Stimulated activated CD8-positive, alpha-beta memory T cell treated with anti-CD3 and anti-CD28 coated beads, Interleukin-4, amount 100 ng/mL, for 1 hour (primary cell): ENCODE measurements around the gene RAPGEF2.
"Not testable (repeated sequence)": the region's sequence is repeated elsewhere in the genome, so short reads cannot be mapped to it uniquely, and the experiment has no call there.

Experiments
- DNase-seq, 2 donors: peaks; one replicate each; pipeline ENCODE4 v3.0.0-alpha.2; 2020; ENCODE audit warnings: low read depth in 2 of 2, low spot score in 1 of 2

The RAPGEF2 gene

DNA sequence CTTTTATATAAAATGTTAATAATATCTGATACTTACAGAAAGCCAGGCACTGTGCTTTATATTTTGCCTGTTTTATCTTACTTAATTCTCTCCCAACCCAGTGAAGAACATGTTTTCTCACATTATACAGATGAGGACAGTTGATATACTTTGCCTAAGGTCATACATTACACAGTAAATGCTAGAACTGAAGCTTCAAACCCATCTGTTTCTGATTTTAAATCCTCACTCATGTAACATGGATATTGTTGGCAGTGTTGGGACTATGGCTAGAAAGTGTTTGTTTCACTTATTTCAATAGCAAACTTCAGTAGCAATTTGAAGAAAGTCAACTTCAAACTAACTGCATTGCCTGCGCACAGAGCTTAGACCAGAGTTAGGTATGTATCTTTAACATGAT lies 57.4 kb downstream of the RAPGEF2 start:
- DNase-seq = no peak

DNA sequence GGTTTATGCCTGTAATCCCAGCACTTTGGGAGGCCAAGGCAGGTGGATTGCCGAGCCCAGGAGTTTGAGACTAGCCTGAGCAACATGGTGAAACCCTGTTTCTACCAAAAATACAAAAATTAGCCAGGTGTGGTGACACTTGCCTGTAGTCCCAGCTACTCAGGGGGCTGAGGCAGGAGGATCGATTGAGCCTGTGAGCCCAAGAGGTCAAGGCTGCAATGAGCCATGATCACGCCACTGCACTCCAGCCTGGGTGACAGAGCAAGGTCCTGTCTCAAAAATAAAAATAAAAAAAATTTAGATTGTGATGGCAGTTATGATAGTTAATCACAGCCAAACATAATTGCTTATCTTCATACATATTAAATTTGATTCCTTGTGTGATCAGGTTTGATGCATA lies 58.6 kb downstream of the RAPGEF2 start:
- not testable (repeated sequence) for DNase-seq

- no peak for DNase-seq
Measured at GRCh38 chr4:159162576-159162975, 59.7 kb downstream of the RAPGEF2 start.

DNA sequence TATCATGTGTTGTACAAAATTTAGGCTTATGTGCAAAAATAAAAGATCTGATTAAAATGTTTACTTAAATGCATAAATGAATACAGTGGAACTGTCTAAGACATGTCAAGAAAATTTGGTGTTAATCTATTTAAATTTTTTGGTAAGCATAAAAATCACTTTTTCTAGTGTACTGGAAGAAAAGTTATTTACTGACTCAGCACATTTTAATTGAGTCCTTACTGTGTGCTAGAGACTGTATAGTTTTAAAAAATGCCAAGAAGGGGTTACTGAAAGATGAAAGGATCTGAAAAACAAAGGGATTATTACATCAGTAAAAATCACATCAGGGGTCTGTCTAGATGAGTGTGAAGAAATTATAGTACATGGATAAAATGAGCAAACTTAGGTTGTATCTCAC lies 60.6 kb downstream of the RAPGEF2 start:
- no peak for DNase-seq

- DNase-seq = no peak
Measured at GRCh38 chr4:159169404-159170302, 66.8 kb downstream of the RAPGEF2 start.

DNA sequence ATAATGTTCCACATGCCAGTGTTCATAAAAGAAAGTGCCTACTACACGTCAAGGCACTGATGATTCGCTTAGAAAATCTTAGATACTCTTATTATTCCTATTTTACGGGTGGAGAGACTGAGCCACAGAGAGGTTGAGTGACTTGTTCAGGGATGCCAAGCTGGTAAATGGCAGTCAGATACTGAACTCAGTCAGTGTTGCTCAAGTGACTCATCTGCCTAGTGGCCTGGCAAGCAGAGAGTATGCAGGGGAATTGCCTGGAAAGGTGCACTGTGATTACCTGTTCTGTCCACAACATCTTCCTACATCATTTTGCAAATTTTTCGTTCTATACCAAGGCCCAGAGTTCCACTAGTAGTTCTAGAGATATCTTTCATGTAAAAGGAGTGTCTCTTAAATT lies 68.4 kb downstream of the RAPGEF2 start:
- DNase-seq = no peak

- DNase-seq = no peak
Measured at GRCh38 chr4:159173886-159174285, 71.0 kb downstream of the RAPGEF2 start.

DNA sequence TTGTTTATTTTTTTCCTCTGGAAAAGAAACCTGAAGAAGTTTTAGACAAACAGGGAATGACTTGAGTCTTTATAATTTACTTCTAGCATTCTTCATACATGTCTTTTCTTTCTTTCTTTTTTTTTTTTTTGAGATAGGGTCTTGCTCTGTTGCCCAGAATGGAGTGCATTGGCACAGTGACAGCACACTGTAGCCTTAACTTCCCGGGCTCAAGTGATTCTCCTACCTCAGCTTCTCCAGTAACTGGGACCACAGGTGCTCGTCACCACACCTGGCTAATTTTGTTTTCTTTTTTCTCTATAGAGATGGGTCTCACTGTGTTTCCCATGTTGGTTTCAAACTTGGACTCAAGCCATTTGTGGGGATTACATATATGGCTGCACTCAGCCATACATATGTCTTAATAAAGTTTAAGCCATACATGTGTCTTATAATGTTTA lies 71.8 kb downstream of the RAPGEF2 start:
- DNase-seq = no peak

- DNase-seq = peak; percentile 4 to 30
Measured at GRCh38 chr4:159175085-159175988, 72.5 kb downstream of the RAPGEF2 start.

GRCh38 chr4:159175989-159176375 lies 73.1 kb downstream of the RAPGEF2 start:
- no peak for DNase-seq

GRCh38 chr4:159177265-159178150 lies 74.6 kb downstream of the RAPGEF2 start:
- no peak for DNase-seq

DNA sequence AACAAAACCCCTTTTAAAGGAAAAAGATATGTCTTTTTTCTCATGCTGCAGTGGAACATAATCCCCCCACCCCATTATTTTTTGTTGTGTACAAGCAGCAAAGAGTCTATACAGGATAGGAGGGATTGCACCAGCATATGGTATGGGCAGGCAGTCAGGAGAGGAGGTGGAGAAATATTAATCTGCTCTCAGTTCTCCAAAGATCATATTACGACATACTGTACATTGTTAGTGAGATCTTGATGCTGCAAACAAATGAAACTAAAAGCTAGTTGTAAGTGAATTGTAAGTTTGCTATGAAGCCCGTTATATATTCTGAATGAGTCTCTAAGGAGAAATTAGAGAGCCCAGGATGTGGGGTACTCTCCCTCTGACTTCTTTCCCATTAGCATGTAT lies 75.3 kb downstream of the RAPGEF2 start:
- DNase-seq = no peak

- DNase-seq = no peak
Measured at GRCh38 chr4:159178979-159179969, 76.4 kb downstream of the RAPGEF2 start.

- not testable (repeated sequence) for DNase-seq
Measured at GRCh38 chr4:159183885-159184605, 81.2 kb downstream of the RAPGEF2 start.

DNA sequence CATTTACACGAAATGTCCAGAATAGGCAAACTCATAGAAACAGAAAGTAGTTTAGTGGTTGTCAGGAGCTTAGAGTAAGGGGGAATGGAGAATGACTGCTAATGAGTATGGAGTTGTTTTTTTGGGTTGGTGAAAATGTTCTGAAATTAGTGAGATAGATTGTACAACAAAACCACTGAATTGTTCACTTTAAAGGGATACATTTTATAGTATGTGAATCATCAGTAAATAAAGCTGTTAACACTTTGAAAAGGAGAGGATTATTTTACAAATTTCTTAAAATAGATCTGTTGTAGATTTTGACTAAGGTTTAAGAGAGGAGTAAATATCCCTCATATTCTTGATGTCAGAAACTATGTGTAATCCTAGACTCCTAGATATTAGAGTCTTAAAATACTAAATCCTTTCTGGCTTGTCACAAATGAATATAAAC lies 82.7 kb downstream of the RAPGEF2 start:
- DNase-seq = no peak

DNA sequence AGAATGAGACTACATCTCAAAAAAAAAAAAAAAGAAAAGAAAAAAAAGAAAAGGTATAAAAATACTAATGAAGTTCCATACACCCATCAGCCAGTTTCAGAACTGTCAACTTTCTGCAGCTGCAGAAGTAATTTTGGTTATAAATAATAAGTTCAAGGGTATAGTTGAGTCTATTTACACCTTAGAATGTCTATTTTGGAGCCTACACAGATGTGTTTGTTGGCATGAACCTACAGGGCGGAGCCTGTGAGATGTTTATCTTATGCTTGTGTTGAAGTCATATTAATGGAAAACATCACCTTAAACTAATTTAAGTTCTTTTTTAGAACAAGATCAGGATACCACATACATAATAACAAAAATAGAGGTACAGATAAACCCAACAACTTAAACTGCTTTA lies 85.8 kb downstream of the RAPGEF2 start:
- no peak for DNase-seq

DNA sequence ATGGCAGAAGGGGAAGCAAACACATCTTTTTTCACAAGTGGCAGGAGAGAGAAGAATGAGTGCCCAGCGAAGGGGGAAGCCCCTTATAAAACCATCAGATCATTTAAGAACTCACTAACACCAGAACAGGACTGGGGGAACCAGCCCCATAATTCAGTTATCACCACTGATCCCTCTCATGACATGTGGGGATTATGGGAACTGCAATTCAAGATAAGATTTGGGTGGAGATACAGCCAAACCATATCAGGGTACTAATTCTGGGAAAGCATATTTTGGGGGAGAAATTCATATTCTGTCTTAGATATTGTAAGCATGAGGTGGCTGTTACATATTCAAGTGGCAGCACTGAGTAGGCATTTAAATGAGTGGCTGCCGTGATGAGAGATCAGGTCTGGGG lies 87.8 kb downstream of the RAPGEF2 start:
- DNase-seq = no peak

DNA sequence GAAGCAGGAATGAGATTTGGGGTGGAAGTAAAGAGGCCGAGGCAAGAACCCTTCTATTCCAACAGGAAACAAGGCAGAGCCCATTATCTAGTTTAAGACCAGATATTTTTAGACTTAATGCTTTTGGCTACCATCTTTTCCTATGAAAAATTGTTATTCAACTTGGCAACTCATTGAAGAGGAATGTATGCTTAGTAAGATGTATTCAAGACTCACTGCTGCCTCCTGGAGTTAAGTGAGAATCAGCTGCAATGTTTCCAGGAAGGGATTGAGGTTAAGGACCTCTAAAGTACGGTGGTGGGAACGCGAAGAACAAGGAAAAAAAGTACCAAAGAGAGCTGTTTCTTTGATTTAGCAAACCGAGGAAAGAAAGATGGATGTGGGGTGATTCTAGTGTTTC lies 89.1 kb downstream of the RAPGEF2 start:
- DNase-seq = no peak

DNA sequence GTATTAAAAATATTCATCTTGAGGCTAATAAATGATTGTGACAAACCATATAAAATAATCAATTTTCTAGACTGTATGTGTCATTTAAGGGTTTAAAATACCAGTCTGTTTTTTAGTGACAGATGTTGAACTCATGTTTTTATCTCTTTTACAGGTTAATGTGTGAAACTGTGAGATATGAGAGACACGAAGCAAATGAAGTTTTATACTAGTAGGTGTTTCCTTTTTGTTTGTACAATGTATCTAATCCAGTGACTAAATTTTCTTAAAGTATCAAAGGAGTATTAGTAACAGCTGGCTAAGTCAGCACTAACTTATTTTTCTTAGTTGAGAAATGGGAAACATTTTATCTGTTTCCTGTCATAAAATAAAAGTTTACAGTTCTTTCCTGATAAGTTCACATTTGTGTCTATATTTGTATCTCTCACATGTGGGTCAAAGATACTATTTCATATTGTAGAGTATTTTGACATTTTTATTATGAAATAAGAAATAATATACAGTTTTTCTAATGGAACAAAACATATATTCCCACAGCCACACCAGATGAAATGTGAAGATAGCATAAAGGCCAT lies 90.3 kb downstream of the RAPGEF2 start:
- no peak for DNase-seq
